ENCODE results near the gene MGMT.

- no peak for TF ChIP-seq ZNF146 (CRISPR knock-in tag; IDR thresholded peaks at IDR 0.05; ENCODE audit: unreplicated experiment)
- TF ChIP-seq HCFC1 (IDR thresholded peaks at IDR 0.05; ENCODE audit: low read depth, low read length), result no peak
- TF ChIP-seq SRSF9 (IDR thresholded peaks at IDR 0.05; ENCODE audit: borderline replicate concordance, low read depth, low read length), result no peak
- TF ChIP-seq SIN3A (IDR thresholded peaks at IDR 0.05; ENCODE audit: borderline replicate concordance in 2 of 2, control insufficient read depth in 1 of 2, low read depth in 2 of 2, low read length in 2 of 2), result no peak
- TF ChIP-seq TAF1 (IDR thresholded peaks at IDR 0.05; ENCODE audit: control insufficient read depth, extremely low read depth, insufficient read depth, low read length, severe bottlenecking), result no peak
- TF ChIP-seq ZNF431 (CRISPR knock-in tag; IDR thresholded peaks at IDR 0.05), result no peak
- TF ChIP-seq XRCC3 (IDR thresholded peaks at IDR 0.05), result no peak
- no peak for TF ChIP-seq PHF8 (IDR thresholded peaks at IDR 0.05; ENCODE audit: borderline replicate concordance, low read length)
- no peak for TF ChIP-seq ZNF780A (CRISPR knock-in tag; IDR thresholded peaks at IDR 0.05)
- TF ChIP-seq NFYB (IDR thresholded peaks at IDR 0.05; ENCODE audit: extremely low read depth, insufficient read length), result no peak
- TF ChIP-seq ZNF764 (CRISPR knock-in tag; IDR thresholded peaks at IDR 0.05; ENCODE audit: low read depth), result no peak
- TF ChIP-seq ZNF24 (IDR thresholded peaks at IDR 0.05), result no peak
- no peak for TF ChIP-seq CTCF (IDR thresholded peaks at IDR 0.05 in 2 of 3, conservative IDR thresholded peaks at IDR 0.05 in 1 of 3; ENCODE audit: insufficient read depth in 2 of 3, low read depth in 1 of 3, low read length in 3 of 3)
These were observed 126.9 kb downstream of the MGMT start for GRCh38 chr10:129593953-129594352.

All from K562 (cell line).